NCI-H226 (cell line): ENCODE measurements around the gene CDH4.

Experiments
- DNase-seq: peaks from one replicate; pipeline ENCODE4 v3.0.0-alpha.2; 2015

The CDH4 gene

DNA sequence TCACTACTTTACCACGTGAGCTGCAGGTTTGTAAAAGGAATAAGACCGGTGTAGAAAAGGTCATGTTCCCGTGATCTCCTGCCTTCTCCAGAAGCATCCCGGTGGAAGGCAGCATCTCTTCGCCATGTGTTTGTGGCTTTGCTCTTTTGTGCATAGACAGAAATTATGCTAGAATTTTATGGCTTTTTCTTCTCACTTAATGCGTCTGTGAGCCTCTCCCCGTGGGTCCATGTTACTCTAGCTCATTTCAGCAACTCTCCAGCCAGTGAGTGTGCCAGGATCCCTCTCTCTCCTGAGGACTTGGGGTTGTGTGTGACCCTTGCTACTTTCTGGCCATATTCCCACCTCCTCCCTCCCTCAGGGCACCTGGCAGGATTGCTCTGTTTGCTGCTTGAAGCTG, 289.5 kb downstream of the CDH4 start:
- no peak for DNase-seq

DNA sequence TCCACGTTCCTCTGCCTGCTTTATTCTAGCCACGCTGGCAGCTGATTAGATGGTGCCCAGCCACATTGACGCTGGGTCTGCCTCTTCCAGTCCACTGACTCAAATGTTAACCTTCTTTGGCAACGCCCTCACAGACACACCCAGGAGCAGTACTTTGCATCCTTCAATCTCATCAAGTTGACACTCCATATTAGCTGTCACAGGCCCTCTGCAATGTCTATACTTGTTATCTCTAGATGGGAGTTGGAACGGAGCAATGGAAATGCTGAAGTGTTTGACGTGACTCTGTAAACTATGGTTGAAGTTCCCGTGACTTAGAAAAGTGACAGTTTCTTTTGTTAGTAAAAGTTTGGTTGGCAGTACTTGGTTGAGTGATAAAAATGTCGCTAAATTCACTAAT, 291.0 kb downstream of the CDH4 start:
- no peak for DNase-seq

DNA sequence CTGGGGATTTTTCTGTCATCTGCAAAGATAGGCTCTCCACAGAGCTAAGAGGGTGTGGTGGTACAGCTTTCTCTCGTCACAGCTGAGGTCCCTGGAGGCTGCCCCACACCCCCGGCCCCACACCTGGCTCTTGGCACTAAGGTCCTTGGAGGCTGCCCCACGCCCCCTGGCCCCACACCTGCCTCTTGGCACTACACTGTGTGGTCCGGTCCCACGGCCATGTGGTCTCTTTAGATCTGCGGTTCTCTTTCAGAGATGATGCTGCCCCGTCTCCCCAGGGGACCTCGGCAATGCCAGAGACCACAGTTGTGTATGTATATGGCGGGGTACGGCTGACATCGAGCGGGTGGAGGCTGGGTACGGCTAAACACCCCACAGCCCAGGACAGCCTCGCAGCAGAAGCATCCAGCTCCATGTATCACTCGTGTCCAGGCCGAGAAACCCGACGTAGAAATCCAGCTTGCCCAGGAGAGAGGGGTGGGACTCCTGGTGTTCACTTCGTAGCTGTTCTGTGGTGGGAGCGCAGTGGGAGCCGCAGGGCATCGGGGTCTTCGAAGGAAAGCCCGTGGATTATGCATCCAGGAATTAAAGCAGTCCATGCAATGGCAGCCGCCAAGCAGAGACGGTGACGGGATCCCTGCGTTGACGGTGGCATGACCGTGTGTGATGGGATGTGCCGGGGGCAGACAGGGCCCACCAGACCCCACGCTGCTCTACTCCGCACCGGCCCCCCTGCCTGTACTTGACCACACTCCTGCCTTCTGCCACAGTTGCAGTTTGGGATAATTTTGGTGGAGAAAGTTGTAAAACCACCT, 292.1 kb downstream of the CDH4 start:
- DNase-seq: no peak

DNA sequence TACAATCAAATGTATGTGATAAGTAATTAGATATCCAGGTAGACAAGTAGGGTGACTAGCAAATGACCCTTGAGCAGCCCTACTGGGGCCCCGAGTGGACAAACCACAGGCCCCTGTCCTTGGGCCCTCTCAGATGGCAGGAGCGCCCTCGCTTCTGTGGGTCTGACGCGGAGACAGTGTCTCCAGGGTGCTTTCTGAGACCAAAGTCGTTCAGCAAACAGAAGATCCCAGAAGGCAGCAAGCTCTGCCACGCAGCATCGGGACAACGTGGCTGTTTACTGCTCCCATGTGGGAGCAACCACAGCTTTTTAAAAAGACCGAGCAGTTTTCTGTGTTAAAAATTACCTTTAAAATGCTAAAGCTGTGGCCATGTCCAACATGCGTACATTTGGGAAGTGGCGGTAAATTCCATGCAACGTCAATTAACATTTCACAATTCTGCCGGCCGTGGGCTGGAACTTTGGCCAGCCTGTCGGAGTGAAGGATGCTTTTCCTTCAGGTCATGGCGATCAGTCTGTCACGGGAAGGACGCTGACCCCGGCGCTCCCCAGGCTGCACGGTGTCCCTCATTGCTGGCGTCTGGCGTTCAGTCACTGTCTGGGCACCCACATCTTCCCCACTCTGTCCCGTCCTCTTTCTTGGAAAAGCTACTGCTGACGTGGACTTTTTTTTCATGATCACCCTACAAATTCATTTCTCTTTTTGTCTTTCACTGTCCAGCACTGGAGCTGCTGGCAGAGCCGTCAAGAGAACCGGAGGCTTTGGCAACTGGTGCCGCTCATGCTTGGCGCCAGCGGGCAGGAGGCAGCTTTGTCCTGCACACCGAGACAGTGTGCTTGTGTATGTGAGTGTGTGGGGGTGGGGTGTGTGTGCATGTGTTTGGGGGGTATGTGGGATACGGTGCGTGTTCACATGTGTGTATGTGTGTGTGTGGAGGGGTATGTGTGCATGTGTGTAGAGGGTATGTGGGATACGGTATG, 293.1 kb downstream of the CDH4 start:
- DNase-seq: no peak

DNA sequence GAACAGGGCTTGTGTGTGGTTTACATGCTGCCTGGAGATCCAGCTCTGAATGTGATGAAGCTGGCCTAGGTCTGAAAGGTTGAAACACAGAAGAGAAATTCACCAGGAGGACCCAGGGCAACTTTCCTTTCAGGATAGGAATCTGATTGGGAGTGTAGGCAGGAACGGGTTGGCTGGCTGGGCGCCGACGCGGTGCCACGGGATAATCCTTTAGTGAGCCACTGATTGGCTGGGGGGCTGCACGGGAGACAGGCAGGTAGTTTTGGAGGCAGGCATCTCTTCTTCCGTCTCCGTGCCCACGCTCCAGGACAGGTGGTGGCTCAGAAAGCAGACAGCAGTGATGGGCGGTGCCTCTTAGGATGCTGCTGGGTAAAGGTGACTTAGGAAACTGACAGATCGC, 294.6 kb downstream of the CDH4 start:
- DNase-seq: no peak

DNA sequence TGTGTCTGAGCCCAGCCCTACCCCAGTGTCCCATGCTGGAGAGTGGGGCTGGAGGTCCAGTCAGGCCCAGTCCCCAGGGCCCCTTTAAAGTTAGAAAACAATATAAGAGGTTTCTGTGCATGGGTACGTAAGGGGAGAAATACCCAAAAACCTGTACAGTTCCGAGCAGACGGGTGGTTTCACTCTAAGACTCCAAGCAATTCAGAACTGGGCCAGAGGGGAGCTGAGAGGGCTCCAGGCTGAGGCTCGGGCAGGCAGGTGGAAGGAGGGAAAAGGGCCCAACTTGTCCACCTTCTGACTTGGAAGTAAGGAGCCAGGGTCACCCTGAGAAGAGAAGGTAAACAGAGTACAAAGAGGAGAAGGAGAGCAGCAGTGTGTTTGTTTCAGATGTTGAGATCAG, 296.0 kb downstream of the CDH4 start:
- no peak for DNase-seq

DNA sequence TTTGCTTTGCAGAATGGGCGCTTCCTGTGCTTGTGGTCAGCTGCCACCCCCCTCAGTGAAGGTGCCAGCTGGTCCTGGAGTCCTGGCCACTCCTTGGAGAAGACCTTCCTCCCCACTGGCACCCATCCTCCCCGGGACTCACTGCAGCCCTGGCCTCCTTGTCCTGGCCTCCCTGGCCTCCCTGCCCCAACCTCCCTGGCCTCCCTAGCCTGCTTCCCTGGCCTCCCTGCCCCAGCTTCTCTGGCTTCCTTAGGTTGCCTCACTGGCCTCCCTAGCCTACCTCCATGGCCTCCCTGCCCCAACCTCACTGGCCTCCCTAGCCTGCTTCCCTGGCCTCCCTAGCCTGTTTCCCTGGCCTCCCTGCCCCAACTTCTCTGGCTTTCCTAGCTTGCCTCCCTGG, 297.8 kb downstream of the CDH4 start:
- DNase-seq: no peak

DNA sequence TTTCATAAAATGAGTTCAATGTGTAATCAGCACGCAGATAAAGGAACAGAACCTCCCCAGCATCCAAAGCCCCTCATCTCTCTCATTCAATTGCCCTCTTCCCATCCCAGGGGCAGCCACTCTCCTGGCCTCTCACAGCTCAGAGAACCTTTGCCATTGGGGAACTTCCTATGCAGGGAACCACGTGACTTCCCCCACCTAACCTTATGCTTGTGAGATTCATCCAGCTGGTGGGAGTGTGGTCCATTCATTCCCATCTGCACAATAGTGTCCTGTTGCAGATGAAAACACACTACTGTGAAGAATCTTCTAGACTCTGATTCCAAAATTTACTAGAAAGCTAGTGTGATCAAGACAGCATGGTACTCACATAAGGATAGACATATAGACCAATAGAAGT, 299.3 kb downstream of the CDH4 start:
- DNase-seq: no peak

DNA sequence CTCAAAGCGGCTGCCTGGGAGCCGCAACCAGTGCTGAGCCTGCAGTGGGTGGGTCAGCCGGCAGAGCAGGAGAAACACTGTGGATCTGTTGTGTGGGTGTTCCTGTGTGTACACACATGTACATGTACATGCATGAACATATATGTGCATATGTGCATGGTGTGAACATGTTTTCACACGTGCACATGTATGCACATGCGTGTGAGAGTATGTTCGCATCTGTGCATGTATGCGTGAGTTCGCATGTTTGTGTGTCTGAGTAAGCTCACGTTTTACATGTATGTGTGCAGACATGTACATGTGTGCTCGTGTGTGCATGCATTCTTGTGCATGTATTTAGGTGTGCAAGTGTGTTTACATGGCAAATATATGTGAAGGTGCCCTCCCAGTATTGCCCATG, 302.6 kb downstream of the CDH4 start:
- no peak for DNase-seq

DNA sequence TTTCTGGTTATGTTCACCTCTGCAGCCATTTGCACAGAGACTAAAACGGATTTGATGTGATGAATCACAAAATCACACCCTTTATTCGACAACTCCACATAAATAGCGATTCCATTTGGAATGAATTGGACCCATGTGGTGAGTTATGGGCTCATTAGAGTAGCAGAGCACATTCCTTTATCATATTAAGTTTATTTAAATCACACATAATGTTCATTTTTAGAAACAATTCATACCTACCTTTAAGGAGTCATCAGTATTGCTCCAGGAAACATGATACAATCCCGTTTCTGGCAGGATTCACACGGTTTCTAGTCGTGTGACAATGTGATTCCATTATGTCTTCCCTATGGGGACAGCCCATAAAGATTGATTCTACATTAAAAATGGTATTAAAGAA, 303.5 kb downstream of the CDH4 start:
- no peak for DNase-seq

DNA sequence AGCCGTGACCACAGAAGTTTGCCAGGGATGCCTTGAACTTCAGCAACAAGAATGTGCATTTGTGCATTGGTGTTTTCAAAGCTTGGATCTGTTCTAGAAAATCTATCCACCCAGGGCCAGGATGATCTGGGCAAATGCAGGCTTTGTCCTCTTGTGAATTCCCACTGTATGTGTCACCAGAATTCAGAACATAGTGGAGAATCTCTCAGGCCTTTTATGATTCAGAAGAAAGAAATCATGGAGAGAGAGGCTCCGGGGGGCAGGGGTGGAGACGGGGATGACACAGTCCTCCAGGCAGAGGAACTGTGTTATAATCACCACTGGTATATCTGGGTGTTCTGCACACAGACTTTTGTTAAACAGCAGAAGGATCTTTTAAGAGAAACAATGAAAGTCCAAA, 304.1 kb downstream of the CDH4 start:
- peak; percentile 88 for DNase-seq

DNA sequence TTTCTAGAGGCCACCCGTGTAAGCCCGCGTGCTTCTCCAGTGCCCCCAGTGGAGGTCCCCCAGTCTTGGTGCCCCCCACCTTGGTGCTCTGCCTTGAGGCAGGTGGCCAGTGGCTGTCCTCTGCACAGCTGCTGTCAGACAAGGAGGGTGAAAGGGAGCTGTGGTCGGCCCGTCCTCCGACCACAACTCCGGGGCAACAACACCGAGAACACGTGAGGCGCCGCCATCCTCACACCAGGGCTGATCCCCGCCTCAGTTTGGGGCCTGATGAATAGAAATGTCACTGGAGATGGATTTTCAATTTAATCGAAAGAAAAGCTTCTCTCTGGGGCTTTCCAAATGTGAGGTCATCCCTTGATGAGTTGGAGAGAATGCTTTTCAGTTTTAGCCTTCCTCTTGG, 304.6 kb downstream of the CDH4 start:
- DNase-seq: no peak

DNA sequence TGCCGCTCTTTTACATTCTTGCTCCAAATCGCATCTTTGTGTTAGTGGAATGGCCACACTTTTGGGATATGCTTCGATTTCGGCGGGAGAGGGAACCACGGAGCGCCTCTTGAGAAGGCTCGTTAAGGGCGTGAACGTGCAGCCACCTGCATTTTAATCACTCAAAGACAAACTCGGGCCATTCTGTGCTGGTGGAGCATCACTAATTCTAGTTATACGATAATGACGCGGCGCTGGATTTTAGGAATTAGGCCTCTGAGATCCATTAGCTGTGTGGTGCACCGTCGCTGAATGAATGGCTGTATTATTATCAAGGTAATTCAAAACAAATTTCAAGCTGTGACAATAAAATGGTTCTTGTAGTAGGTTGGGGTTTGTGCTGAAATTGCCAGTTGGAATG, 305.6 kb downstream of the CDH4 start:
- no peak for DNase-seq

DNA sequence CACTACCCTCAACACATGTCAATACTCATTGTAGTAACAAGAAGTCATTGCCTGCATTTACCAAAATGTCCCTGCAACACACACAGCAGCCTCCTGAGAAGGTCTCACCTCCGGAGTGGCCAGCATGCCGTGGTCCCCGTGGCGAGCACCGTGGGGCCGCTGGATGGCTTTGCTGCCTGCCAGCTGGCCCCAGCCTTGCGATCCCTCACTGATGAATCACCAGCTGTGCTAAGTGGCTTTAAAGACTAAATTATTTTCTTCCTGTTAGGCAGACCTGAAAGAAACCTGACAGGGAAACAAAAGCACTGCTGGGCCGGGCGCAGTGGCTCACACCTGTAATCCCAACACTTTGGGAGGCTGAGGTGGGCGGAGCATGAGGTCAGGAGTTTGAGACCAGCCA, 306.7 kb downstream of the CDH4 start:
- DNase-seq: no peak

DNA sequence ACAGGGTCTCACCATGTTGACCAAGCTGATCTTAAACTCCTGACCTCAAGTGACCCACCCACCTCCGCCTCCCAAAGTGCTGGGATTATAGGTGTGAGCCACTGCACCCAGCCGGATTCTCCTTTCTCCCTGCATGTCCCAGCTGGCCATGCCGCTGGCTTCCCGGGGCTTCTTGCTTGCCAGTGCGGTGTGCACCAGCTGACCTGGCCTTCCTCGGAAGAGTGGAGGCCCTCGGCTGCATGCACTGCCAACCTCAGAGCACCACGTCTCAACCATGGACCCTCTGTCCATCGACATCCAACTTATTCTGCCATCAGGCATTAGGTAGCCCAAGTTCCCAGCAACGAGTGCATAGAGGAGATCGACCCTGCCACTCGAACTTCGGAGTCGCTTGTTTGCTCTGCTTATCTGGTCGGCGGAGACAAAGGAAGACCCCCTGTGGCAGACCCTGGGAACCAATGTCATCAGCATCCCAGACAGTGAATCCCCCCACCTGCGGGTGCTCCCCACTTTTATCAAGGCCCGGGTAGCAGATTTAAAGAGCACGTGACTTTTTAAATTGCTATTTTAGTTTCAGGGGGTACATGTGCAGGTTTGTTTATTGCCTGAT, 307.8 kb downstream of the CDH4 start:
- DNase-seq: no peak

DNA sequence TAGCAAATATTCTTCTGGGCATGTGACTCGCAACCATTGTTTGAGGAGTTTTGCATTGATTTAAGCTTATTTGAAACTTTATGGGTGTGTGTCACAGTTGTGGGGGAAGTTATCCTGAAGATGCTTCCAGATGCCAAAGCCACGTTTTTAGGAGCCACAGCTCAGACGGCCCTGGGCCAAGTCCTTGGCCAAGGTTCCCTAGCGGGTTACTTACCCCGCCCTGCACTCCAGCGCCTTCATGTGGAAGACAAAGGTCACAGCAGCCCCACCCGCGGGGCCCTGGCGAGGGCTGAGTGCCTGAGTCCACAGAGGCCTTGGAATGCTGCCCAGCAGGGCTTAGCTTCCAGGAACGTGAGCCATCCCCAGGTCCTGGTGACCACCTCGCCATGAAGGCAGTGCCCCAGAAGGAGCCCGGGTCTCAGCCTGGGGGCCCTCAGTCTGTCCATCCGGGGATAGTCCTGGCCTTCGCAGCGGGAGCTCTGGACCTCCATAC, 308.3 kb downstream of the CDH4 start:
- DNase-seq: no peak

DNA sequence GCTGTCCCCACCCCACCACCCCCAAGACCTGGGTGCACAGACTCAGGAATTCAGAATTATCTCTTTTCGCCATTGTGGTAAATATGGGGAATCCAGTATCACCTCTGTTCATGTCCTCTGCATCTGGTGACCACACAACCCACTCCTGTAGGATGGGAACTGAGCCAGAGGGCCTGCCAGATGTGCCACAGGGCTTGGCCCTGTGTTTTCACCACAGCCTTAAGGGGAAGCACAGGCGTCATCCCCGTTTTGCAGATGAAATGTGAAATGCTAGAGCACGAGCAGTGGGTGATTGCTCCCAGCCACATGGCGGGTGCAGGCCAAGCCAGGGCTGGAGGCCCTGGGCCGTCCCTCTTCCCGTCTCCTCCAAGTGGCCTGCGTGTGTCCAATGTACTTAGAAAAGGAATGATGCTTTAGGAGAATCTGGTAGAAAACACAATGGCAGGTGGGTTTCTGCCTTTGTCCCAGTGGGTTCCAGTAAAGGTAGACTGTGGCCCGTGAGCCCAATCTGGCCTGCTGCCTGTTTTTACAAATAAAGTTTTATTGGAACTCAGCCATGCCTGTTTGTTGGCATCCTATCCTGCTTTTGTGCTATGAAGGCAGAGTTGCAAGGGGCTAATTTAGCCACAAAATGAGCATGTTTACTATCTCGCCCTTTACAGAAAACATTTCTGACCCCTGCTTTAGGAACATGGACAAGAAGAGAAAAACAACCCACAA, 309.2 kb downstream of the CDH4 start:
- DNase-seq: no peak

DNA sequence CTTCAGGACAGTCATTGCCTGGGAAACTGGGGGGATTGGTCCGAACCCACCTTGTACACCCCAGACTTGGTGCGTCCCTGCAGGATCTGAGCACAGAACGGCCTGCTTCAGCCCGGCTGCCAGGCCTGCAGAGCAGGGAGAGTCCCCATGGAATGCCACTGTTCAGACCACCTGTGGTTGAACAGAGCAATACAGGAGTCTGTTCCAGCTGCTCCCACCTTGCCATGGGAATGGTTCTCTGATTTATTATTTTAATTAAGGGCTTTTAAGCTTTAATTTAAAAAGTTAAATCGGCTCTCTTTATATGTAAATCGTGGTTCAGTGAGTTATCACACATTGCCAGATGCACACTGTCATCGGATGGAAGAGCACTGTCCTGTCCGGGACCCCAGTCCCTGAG, 310.4 kb downstream of the CDH4 start:
- DNase-seq: no peak

DNA sequence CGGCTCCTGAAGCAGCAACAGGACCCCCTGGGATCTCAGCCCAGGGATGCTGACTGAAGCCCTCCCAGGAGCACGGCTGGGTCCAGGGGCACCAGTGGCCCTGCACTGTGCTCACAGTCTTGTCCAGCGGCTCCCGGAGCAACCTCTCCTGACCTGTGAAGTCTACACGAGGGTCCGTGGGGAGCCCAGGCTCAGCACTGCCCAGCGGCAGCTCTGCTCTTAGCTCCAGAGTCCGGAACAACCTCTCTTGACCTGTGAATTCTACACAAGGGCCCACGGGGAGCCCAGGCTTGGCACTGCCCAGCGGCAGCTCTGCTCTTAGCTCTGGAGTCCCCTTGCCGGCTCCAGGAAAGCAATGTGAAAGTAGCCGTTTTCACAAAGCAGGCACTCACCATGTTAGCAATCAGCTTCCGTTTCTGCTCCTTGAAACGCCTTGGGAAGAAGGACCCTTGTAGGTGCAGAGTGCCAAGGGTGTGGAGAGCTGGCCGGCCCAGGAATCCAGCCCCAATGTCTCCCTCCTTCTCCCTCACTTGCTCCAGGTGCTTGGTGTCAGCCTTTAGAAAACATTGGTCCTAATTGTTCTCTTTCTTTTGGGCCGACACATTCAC, 310.9 kb downstream of the CDH4 start:
- no peak for DNase-seq

DNA sequence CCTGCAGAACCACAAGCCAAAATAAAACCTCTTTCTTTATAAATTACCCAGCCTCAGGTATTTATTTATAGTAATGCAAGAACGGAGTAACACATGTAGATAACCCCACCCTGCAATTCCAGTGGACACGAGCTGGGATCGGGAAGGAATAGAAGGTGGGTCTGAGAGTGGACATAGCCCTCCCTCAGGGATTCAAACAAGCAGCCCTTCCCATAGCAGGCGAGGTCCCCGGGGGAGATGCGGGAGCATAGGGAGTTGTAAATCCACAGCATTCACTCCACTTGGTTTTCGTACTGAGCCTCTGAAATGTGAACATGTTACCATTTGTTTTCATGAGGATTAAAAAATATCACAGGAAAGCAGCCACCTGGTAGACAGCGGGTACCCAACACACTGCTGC, 312.6 kb downstream of the CDH4 start:
- DNase-seq: no peak

DNA sequence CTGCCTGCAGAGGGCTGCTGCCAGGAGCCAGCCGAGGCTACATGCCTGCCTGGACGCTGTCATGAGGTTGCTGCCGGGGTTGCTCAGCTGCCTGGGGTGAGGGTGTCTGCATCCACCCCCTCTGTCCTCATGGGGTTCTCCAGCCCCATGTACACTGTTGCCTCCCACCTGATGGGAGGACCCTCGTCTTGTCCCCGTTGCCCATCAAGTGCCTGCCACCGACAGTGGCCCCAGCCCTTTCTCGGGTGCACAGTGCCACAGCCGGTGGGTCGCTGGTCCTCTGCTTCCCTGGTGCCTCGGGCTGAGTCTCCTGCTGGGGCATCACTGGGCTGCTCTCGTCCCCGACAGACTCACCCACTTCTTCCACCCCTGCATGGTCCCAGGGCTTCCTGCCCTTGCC, 313.7 kb downstream of the CDH4 start:
- no peak for DNase-seq

DNA sequence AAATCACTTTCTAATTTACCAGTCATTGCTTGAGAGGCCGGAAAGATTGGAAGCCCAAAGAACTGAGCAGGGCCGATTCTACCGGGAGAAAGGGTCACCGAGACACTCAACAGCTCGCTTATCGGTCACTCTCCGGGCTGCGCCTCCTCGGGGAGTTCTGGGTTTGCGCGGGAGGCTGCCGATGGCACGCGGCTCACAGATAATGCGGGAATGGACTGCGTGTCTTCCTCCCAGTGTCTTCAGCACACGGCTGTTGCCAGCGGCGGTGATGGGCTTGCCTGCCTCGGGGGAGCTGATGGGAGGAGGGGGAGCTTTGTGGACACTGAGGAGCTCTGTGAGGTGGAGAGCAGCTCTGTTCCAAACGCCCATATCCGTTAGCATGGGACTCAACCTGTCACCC, 314.6 kb downstream of the CDH4 start:
- DNase-seq: no peak
